Stimulated activated CD4-positive, alpha-beta T cell treated with anti-CD3 and anti-CD28 coated beads, Interleukin-15, amount 100 ng/mL, for 1 hour (primary cell): ENCODE measurements around the gene SHLD1.

Experiments used
- DNase-seq, 2 donors: peaks; one replicate each; pipeline ENCODE4 v3.0.0-alpha.2; 2020; ENCODE audit warnings: low read depth in 1 of 2, low spot score in 1 of 2

SHLD1 gene

DNA sequence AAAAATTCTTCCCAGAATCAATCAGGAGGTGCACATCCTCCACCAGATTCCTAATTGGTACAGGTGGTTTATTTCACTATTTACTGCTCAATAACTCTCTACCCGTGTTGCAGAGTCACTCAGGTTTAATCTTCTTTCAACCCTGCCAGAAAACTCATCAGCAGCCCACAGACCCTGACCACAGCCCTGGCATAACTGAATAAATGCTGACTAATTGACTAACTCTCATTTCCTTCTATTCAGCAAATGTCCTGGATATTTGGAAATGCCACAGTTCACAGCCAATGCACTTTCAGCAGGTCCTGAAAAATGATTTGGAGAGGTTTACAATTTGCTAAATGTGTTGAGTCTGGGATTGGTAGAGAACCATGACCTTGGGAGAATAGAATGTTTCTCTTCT lies 137.8 kb downstream of the SHLD1 start:
- DNase-seq = no peak

DNA sequence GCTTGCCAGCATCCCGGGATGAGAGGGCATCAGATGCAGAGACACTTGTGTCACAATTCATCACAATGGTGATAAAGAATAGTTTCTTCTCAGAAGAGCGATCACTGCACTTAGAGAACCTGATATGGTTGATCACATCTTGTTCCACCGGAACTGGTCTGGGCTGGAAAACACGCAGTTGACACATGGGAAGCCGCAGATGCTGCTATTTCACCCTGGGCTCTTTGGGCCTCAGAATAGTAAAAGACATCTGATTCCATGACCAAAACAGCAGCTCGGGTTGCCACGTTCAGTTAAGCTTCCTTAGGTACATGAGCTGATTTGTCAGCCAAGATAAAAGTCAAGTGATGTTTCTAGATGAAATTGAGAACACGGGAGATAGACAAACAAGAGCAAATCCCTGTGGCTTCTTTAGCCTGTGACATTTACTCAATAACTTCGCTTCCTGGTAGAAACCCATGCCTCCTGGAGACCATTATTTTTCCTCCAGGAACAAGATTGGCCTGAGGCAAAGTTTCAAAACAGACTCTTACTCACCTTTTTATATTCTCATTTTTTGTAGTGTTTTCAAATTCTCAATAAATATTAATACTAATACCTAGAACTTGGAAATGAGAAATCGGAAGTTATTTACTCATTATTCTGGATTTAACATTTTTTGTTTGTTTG lies 140.7 kb downstream of the SHLD1 start:
- no peak for DNase-seq

DNA sequence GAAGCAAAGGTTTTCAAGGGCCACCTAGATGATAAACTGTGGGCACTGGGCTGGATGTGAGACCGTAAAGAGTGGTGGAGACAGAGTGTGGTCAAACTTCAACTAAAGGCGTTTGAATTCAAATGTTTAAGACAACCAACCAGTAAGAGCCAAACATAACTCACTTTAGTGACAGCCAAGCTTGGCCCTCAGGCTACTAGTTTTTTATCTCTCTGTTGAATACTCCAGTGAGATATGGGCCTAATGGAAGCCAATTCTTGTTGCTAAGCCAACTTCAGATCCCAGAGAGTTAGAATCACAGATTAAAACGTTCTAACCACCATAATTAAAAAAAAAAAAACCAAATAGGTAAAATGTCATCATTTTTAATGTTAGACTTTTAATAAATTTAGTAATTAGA lies 142.9 kb downstream of the SHLD1 start:
- no peak for DNase-seq

DNA sequence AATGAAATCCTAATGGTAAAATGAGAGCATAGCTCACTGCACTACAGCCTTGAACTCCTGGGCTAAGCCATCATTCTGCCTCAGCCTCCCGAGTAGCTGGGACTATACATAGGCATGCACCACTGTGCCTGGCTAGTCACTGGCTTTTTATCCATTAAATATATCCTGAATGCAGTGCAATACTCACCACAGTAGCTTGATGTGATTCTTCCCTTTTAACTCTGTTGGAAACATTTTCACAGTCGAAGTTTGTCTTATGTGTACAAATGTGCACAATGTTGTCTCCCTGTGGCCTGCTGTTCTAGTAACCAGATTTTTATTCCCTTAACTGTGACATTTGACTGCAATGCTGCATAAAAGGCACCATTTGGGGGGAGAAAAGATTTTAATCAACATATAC lies 143.4 kb downstream of the SHLD1 start:
- no peak for DNase-seq

DNA sequence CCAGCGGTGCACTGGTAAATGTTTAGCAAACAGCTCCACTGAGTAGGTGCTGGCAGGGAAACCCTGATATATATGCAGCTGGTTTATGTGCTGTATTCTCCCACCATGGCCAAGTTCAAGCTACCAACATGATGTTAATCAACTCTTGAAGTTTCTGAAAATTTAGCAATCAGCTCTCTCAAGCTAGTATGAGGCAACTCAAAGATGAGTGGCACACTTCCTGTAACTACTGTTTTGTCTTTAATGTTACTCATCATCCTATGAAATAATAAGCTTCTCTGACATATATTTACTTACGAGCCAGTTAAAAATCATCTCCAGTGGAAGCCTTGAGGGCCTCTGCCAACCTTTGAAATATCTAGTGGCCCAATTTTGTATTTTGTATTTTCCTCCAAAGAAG lies 145.4 kb downstream of the SHLD1 start:
- DNase-seq = no peak

DNA sequence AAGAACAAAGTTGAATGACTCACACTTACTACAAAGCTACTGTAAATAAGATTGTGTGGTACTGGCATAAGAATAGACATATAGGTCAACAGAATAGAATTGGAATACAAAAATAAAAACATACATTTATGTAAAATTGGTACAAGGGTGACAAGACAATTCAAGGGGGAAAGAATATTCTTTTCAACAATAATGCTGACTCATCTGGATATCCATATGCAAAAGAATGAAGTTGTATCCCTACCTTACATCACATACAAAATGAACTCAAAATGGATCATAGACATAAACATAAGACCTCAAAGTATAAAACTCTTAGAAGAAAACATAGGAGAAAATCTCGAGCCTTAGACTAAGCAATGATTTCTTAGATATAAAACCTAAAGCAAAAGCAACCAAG lies 149.2 kb downstream of the SHLD1 start:
- no peak for DNase-seq

DNA sequence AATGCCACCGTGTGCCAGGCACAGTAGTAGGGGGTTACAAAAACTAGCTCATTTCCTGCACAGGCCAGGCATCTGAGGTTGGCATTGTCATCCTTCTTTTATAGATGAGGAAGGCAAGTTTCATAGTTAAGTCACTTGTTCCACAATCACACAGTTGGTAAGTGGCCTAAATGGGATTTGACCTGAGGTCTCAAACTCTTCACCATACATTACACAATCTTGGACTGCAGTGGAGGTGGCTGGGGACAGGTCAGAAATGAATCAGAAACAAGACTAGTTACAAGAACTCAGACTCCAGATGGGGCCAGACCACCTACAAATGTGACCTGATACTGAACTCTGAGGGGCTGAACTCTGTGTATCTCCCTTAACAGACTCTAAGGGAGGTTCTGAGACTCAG lies 150.7 kb downstream of the SHLD1 start:
- DNase-seq = no peak

DNA sequence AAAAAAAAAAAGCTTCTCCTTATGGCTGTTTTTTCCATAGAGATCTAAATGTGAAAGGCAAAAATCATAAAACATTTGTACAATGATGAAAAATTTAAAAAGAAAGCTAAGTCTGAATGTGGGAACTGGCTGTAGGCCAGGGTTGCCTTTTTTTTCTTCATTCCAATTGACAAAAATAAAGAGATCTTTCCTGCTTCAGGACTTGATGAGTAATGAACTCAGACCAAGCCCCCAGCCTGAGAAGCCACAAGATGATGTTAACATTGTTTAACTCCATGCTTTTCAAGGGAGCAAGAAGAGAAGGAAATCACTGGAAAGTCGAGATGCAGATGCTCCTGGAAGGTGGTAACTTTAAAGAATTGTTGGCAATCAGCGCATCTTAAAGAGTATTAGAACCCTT lies 158.8 kb downstream of the SHLD1 start:
- DNase-seq = no peak

DNA sequence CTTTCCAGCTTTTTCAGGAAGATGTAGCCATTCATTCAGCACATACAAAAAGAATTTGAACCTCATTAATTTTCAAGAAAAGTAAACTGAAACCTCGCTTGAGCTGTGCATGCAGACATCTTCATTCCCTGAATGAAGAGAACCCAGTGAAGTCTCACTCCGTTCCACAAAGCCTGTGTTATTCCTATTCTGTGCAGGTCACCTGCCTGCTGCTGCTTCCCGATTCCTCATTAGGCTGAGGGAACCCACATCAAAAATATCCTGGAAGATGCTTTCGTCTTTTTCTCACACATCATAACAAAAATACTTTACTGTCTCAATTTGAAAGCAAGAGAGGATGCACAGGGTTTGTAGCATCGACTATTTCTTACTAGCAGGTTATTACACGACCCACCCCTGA lies 160.0 kb downstream of the SHLD1 start:
- DNase-seq = no peak

DNA sequence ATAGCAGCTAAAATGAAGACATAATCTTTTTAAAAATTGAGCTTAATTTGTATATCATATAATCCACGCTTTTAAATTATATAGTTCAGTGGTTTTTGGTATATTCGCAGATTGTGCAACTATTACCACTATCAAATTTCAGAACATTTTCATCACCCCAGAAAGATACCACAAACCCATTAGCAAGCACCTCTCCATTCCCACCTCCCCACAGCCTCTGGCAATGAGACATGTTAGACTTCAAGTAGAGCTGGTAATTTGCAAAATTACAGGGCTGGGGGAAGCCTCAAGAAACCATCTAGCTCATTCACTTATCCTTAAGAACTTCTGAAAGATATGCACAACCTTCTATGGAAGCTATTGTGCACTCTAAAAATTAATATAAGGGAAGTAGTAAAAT lies 163.0 kb downstream of the SHLD1 start:
- no peak for DNase-seq
